H9 (cell line): ENCODE data around the gene LOXHD1. TPM values are rescaled to one million over a fixed set of nuclear protein-coding genes. Genes with fewer than 3 reads are reported as not detected.

ENCODE experiments used
- DNase-seq: peaks from one replicate; pipeline ENCODE4 v3.0.0-alpha.2; 2017
- H2AFZ ChIP-seq: one replicate; pipeline ENCODE4 v1.6.1; 2013; ENCODE audit warnings: mild to moderate bottlenecking, low read length, control low read depth, moderate library complexity
- H2AK5ac ChIP-seq: 2 replicates; pipeline ENCODE4 v1.6.1; 2013; ENCODE audit warnings: low read length, control low read depth, mixed read lengths; ENCODE audit not compliant: insufficient read length
- H2BK120ac ChIP-seq: one replicate; pipeline ENCODE4 v1.6.1; 2013; ENCODE audit warnings: low read depth, mild to moderate bottlenecking, low read length, control low read depth, inconsistent platforms; ENCODE audit not compliant: poor library complexity, severe bottlenecking
- H2BK12ac ChIP-seq: 2 replicates; pipeline ENCODE4 v1.6.1; 2013; ENCODE audit warnings: low read length, control low read depth, mixed read lengths, low read depth; ENCODE audit not compliant: insufficient read length
- H2BK15ac ChIP-seq: 2 replicates; pipeline ENCODE4 v1.6.1; 2013; ENCODE audit warnings: low read depth, low read length, control low read depth
- H2BK20ac ChIP-seq: one replicate; pipeline ENCODE4 v1.6.1; 2013; ENCODE audit warnings: low read depth, mild to moderate bottlenecking, low read length, control low read depth, inconsistent platforms; ENCODE audit not compliant: poor library complexity, severe bottlenecking
- H2BK5ac ChIP-seq: 2 replicates; pipeline ENCODE4 v1.6.1; 2013; ENCODE audit warnings: low read length, control low read depth, mixed read lengths; ENCODE audit not compliant: insufficient read length
- H3K14ac ChIP-seq: 2 replicates; pipeline ENCODE4 v1.6.1; 2013; ENCODE audit warnings: low read length, control low read depth; ENCODE audit not compliant: insufficient read depth
- H3K18ac ChIP-seq: 2 replicates; pipeline ENCODE4 v1.6.1; 2013; ENCODE audit warnings: low read depth, mild to moderate bottlenecking, mixed read lengths, low read length, control low read depth; ENCODE audit not compliant: insufficient read length
- H3K23ac ChIP-seq: 2 replicates; pipeline ENCODE4 v1.6.1; 2013; ENCODE audit warnings: low read length, control low read depth, mixed read lengths, low read depth; ENCODE audit not compliant: insufficient read length
- H3K23me2 ChIP-seq: 2 replicates; pipeline ENCODE4 v1.6.1; 2013; ENCODE audit warnings: low read depth, mild to moderate bottlenecking, mixed read lengths, low read length, control low read depth; ENCODE audit not compliant: insufficient read length, poor library complexity, severe bottlenecking
- H3K27ac ChIP-seq: 2 replicates; pipeline ENCODE4 v1.5.1; 2013; ENCODE audit warnings: low read length, control low read depth, mixed read lengths, low read depth; ENCODE audit not compliant: insufficient read length
- H3K27me3 ChIP-seq: 2 replicates; pipeline ENCODE4 v1.6.1; 2013; ENCODE audit warnings: low read length, control low read depth, inconsistent platforms; ENCODE audit not compliant: insufficient read depth
- H3K4ac ChIP-seq: 2 replicates; pipeline ENCODE4 v1.6.1; 2013; ENCODE audit warnings: low read depth, mild to moderate bottlenecking, control low read depth, inconsistent platforms, low read length, moderate library complexity
- H3K4me1 ChIP-seq: 2 replicates; pipeline ENCODE4 v1.6.1; 2013; ENCODE audit warnings: low read length, control low read depth, inconsistent platforms; ENCODE audit not compliant: insufficient read depth
- H3K4me2 ChIP-seq: 2 replicates; pipeline ENCODE4 v1.6.1; 2013; ENCODE audit warnings: low read length, control low read depth, mixed read lengths; ENCODE audit not compliant: insufficient read length, insufficient read depth
- H3K56ac ChIP-seq: 2 replicates; pipeline ENCODE4 v1.6.1; 2013; ENCODE audit warnings: low read depth, mild to moderate bottlenecking, mixed read lengths, low read length, control low read depth; ENCODE audit not compliant: insufficient read length
- H3K79me1 ChIP-seq: 2 replicates; pipeline ENCODE4 v1.6.1; 2013; ENCODE audit warnings: low read depth, mild to moderate bottlenecking, moderate library complexity, low read length, control low read depth, inconsistent platforms; ENCODE audit not compliant: insufficient read depth, poor library complexity, severe bottlenecking
- H3K79me2 ChIP-seq: 2 replicates; pipeline ENCODE4 v1.6.1; 2013; ENCODE audit warnings: low read length, control low read depth, inconsistent platforms; ENCODE audit not compliant: insufficient read depth
- H3K9ac ChIP-seq: 2 replicates; pipeline ENCODE4 v1.6.1; 2013; ENCODE audit warnings: low read length, control low read depth, mixed read lengths; ENCODE audit not compliant: insufficient read length; ENCODE audit errors: extremely low read depth
- H3K9me3 ChIP-seq: one replicate; pipeline ENCODE4 v1.6.1; 2013; ENCODE audit warnings: low read depth, low read length, inconsistent platforms; ENCODE audit not compliant: control insufficient read depth
- H3T11ph ChIP-seq: one replicate; pipeline ENCODE4 v1.6.1; 2013; ENCODE audit warnings: mild to moderate bottlenecking, low read length, control low read depth, inconsistent platforms
- H4K20me1 ChIP-seq: one replicate; pipeline ENCODE4 v1.6.1; 2013; ENCODE audit not compliant: control insufficient read depth, insufficient read length, insufficient read depth
- H4K5ac ChIP-seq: 2 replicates; pipeline ENCODE4 v1.6.1; 2013; ENCODE audit warnings: low read depth, mild to moderate bottlenecking, mixed read lengths, low read length, control low read depth; ENCODE audit not compliant: insufficient read length
- H4K8ac ChIP-seq: replicated peaks from 2 replicates; pipeline ENCODE4 v1.6.1; 2013; ENCODE audit warnings: low read length, control low read depth, mixed read lengths, low read depth; ENCODE audit not compliant: insufficient read length
- H4K91ac ChIP-seq: 2 replicates; pipeline ENCODE4 v1.6.1; 2013; ENCODE audit warnings: low read depth, mild to moderate bottlenecking, moderate library complexity, mixed read lengths, low read length, control low read depth; ENCODE audit not compliant: insufficient read length
- H3K27ac Mint-ChIP-seq, 3 experiments: 2 replicates in 2 of 3; 3 replicates in 1 of 3; pipeline ENCODE4 v1.8.0; 2020 to 2021; ENCODE audit warnings: mixed read lengths in 3 of 3, mild to moderate bottlenecking in 1 of 3, moderate library complexity in 1 of 3
- H3K27me3 Mint-ChIP-seq: 2 replicates; pipeline ENCODE4 v1.8.0; 2021; ENCODE audit warnings: low read depth, mild to moderate bottlenecking, moderate library complexity, mixed read lengths
- H3K36me3 Mint-ChIP-seq, 3 experiments: 2 replicates in 2 of 3; 3 replicates in 1 of 3; pipeline ENCODE4 v1.8.0; 2020 to 2021; ENCODE audit warnings: low read depth in 3 of 3, mixed read lengths in 3 of 3; ENCODE audit not compliant: insufficient read depth in 1 of 3
- H3K4me1 Mint-ChIP-seq, 2 experiments: 2 replicates each; pipeline ENCODE4 v1.8.0; 2020; ENCODE audit warnings: mixed read lengths in 2 of 2
- H3K4me3 Mint-ChIP-seq, 2 experiments: 2 replicates in 1 of 2; 3 replicates in 1 of 2; pipeline ENCODE4 v1.8.0; 2020 to 2021; ENCODE audit warnings: mild to moderate bottlenecking in 2 of 2, mixed read lengths in 2 of 2, moderate library complexity in 1 of 2
- H3K9me3 Mint-ChIP-seq, 2 experiments: 2 replicates in 1 of 2; 3 replicates in 1 of 2; pipeline ENCODE4 v1.8.0; 2020; ENCODE audit warnings: mild to moderate bottlenecking in 2 of 2, mixed read lengths in 2 of 2, moderate library complexity in 1 of 2
- CTCF ChIP-seq: fragments of 200-600 bp; sonication (generic); conservative IDR thresholded peaks from 3 replicates; pipeline ENCODE4 v1.8.0; 2021; ENCODE audit warnings: antibody characterized with exemption, mild to moderate bottlenecking
- WGBS: extraction: QIAGEN DNeasy Blood & Tissue Kit; methylation state at CpG from one replicate; pipeline ENCODE4 v1.1.7; 2013; ENCODE audit warnings: missing lambda C conversion rate, low lambda C conversion rate, mixed read lengths; ENCODE audit not compliant: insufficient read length; ENCODE audit errors: extremely low coverage; 5-methylcytosine and 5-hydroxymethylcytosine counted together
- total RNA-seq: library from RNA; stranded (reverse); gene quantifications from 2 replicates; pipeline ENCODE4 v1.2.1, GENCODE V29; 2021

The LOXHD1 gene
- total RNA-seq, 1 experiment from 2014 or later: 0.07 TPM

GRCh38 chr18:46488471-46489213, 168.4 kb downstream of the LOXHD1 start:
- no peak overlapping the region for H3K27ac Mint-ChIP-seq
- H3K36me3 Mint-ChIP-seq: no peaks in the 10 kb centered on the region
- H3K56ac ChIP-seq: no peak overlapping the region
- no peak overlapping the region for H2BK15ac ChIP-seq
- no peak overlapping the region for H3K14ac ChIP-seq
- H3K27me3 ChIP-seq: no peaks in the 10 kb centered on the region
- no peaks in the 10 kb centered on the region for H3K79me1 ChIP-seq
- no peaks in the 10 kb centered on the region for H3K79me2 ChIP-seq
- TF ChIP-seq CTCF: no peak
- H2BK12ac ChIP-seq: no peak overlapping the region
- no peak overlapping the region for H2BK5ac ChIP-seq
- H3K4ac ChIP-seq: no peak overlapping the region
- peaks cover 6% of the 10 kb centered on the region for H3K4me1 ChIP-seq
- no peak overlapping the region for H3K9ac ChIP-seq
- no peak for DNase-seq
- H3K4me3 Mint-ChIP-seq: no peak overlapping the region
- H4K91ac ChIP-seq: no peak overlapping the region
- H2BK120ac ChIP-seq: no peak overlapping the region
- H2BK20ac ChIP-seq: no peak overlapping the region
- H3K9me3 ChIP-seq: no peaks in the 10 kb centered on the region
- whole genome bisulfite sequencing: no CpG with 5 or more reads among the region's 11 CpGs
- no peaks in the 10 kb centered on the region for H3K23me2 ChIP-seq
- no peak overlapping the region for H3K18ac ChIP-seq
- H3K4me2 ChIP-seq: no peak overlapping the region
- no peaks in the 10 kb centered on the region for H3K9me3 Mint-ChIP-seq
- peaks cover 2% of the 10 kb centered on the region; the same call in 1 of the 2 replicates for H3K27me3 Mint-ChIP-seq
- no peak overlapping the region for H3K23ac ChIP-seq
- no peaks in the 10 kb centered on the region for H4K20me1 ChIP-seq
- no peak overlapping the region for H2AK5ac ChIP-seq
- no peak overlapping the region for H2AFZ ChIP-seq
- no peak overlapping the region for H3T11ph ChIP-seq
- H4K5ac ChIP-seq: no peak overlapping the region
- no peak overlapping the region for H4K8ac ChIP-seq
- H3K4me1 Mint-ChIP-seq: peaks cover under 1 to 6% of the 10 kb centered on the region in 2 experiments; a peak in 3 of 4 replicates
- H3K27ac ChIP-seq: no peak overlapping the region
